K562 (cell line): ENCODE data around the gene MACROH2A2. TPM values are rescaled to one million over a fixed set of nuclear protein-coding genes. Genes with fewer than 3 reads are reported as not detected.
A peak's percentile ranks its signal among the peaks of the same experiment; 100 is the strongest.

Experiments used
- ATAC-seq: fragments of 200-7000 bp; cut with Tn5 transposase; 3 replicates; pipeline ENCODE4 v1.9.1; 2020; ENCODE audit warnings: moderate library complexity
- BruUV-seq: library from RNA; stranded (reverse); fragments of 400-500 nt; replicated peaks from 2 replicates; lab custom pipeline; 2021; lab: Mats Ljungman, UMichigan
- CTCF ChIA-PET: fragments of 300-600 bp; formaldehyde crosslinking; extraction: SDS; loops from one replicate; lab custom pipeline; 2021; ENCODE audit warnings: low intra/inter-chr PET ratio; lab: Yijun Ruan, JAX
- POLR2A ChIA-PET: fragments of 300-600, 350-650 bp; sonication (Branson Sonifier 250); formaldehyde crosslinking; extraction: SDS; loops from one replicate; lab custom pipeline; 2021; ENCODE audit warnings: antibody characterized with exemption, inconsistent platforms; lab: Yijun Ruan, JAX
- DNase-seq, 4 experiments: peaks; one replicate each; pipeline versions ENCODE4 v3.0.0 to v3.0.0-alpha.2; 2011 to 2018; ENCODE audit warnings: low spot score in 3 of 4, mixed read lengths in 3 of 4; ENCODE audit errors: extremely low read depth in 1 of 4
- FAIRE-seq: peaks from 2 replicates; lab custom pipeline; 2011; peaks lifted over from hg19 to GRCh38; lab: Jason Lieb, UNC
- H2AFZ ChIP-seq: 2 replicates; pipeline ENCODE4 v1.6.0; 2011; ENCODE audit warnings: low read depth, low read length, control low read depth, inconsistent platforms
- H3K27ac ChIP-seq: fragments of 200-600 bp; 3 replicates; pipeline ENCODE4 v1.8.0; 2011; ENCODE audit warnings: low read depth, mild to moderate bottlenecking, control low read depth, inconsistent platforms, low read length, moderate library complexity, mixed read lengths; ENCODE audit errors: extremely low read depth
- H3K27me3 ChIP-seq, 2 experiments: fragments of 300-600 bp in 1 of 2; 2 replicates in 1 of 2; 3 replicates in 1 of 2; pipeline versions ENCODE4 v1.6.0 to v1.8.0; 2011; ENCODE audit warnings: inconsistent platforms in 2 of 2, low read length in 2 of 2, mild to moderate bottlenecking in 1 of 2, mixed read lengths in 1 of 2, moderate library complexity in 1 of 2; ENCODE audit not compliant: control insufficient read depth in 2 of 2, insufficient read depth in 2 of 2
- H3K36me3 ChIP-seq: fragments of 300-600 bp; 3 replicates; pipeline ENCODE4 v1.8.0; 2011; ENCODE audit warnings: mild to moderate bottlenecking, low read length, inconsistent platforms; ENCODE audit not compliant: control insufficient read depth, insufficient read depth
- H3K4me1 ChIP-seq, 2 experiments: fragments of 200-600 bp in 1 of 2; replicated peaks in 1 of 2; 2 replicates in 1 of 2; 3 replicates in 1 of 2; pipeline versions ENCODE4 v1.5.1 to v1.8.0; 2011; ENCODE audit warnings: inconsistent platforms in 2 of 2, low read length in 2 of 2, mild to moderate bottlenecking in 1 of 2, mixed read lengths in 1 of 2, moderate library complexity in 1 of 2; ENCODE audit not compliant: control insufficient read depth in 2 of 2, insufficient read depth in 2 of 2
- H3K4me2 ChIP-seq: 2 replicates; pipeline ENCODE4 v1.6.1; 2011; ENCODE audit warnings: low read length, control low read depth, inconsistent platforms, mixed read lengths; ENCODE audit not compliant: insufficient read depth
- H3K4me3 ChIP-seq: fragments of 200-600 bp; sonication (generic), shearing (Covaris generic); 2 replicates; pipeline ENCODE4 v1.5.1; 2016; ENCODE audit warnings: control low read depth, inconsistent platforms
- H3K79me2 ChIP-seq: fragments of 200-600 bp; 3 replicates; pipeline ENCODE4 v1.8.0; 2011; ENCODE audit warnings: low read length, inconsistent platforms; ENCODE audit not compliant: control insufficient read depth, insufficient read depth
- H3K9ac ChIP-seq, 2 experiments: 2 replicates each; pipeline versions ENCODE4 v1.6.0 to v1.6.1; 2011; ENCODE audit warnings: low read depth in 2 of 2, low read length in 2 of 2, control low read depth in 1 of 2, inconsistent platforms in 1 of 2, mild to moderate bottlenecking in 1 of 2, mixed read lengths in 1 of 2; ENCODE audit not compliant: insufficient read depth in 1 of 2
- H3K9me1 ChIP-seq: one replicate; pipeline ENCODE4 v1.6.0; 2011; ENCODE audit warnings: inconsistent platforms, mild to moderate bottlenecking, low read length, moderate library complexity; ENCODE audit not compliant: control insufficient read depth, insufficient read depth
- H3K9me3 ChIP-seq: replicated peaks from 2 replicates; pipeline ENCODE4 v1.5.1; 2011; ENCODE audit warnings: low read depth, low read length, inconsistent platforms; ENCODE audit not compliant: control insufficient read depth, insufficient read depth
- H4K20me1 ChIP-seq: replicated peaks from 2 replicates; pipeline ENCODE4 v1.6.1; 2011; ENCODE audit warnings: low read length, inconsistent platforms, mixed read lengths; ENCODE audit not compliant: control insufficient read depth, insufficient read depth
- FOXJ3 ChIP-seq: sonication (generic); formaldehyde crosslinking; IDR thresholded peaks from 2 replicates; pipeline ENCODE4 v1.4.0; 2020; ENCODE audit warnings: mild to moderate bottlenecking, missing genetic modification reagents
- OTX1 ChIP-seq: fragments of 450-650 bp; formaldehyde crosslinking; IDR thresholded peaks from 2 replicates; pipeline ENCODE4 v1.4.0; 2022; ENCODE audit warnings: mild to moderate bottlenecking
- RBFOX2 ChIP-seq: fragments of 200-400 bp; formaldehyde crosslinking; IDR thresholded peaks from 2 replicates; pipeline ENCODE4 v1.6.1; 2017; ENCODE audit warnings: low read depth, mild to moderate bottlenecking, low read length, moderate library complexity
- RHOXF2B ChIP-seq: fragments of 250-450 bp; sonication (Bioruptor Pico); conservative IDR thresholded peaks from 2 replicates; pipeline ENCODE4 v1.5.1; 2021
- SLC30A9 ChIP-seq: fragments of 250-450 bp; sonication (Bioruptor Pico); IDR thresholded peaks from 2 replicates; pipeline ENCODE4 v1.8.0; 2022; ENCODE audit warnings: mild to moderate bottlenecking, moderate library complexity
- ZC3H4 ChIP-seq: sonication (generic); formaldehyde crosslinking; IDR thresholded peaks from 2 replicates; pipeline ENCODE4 v1.9.0; 2021; ENCODE audit warnings: missing genetic modification reagents, borderline replicate concordance
- ZNF24 ChIP-seq: fragments of 450-650 bp; IDR thresholded peaks from 2 replicates; pipeline ENCODE4 v1.6.1; 2016
- WGBS: fragments of 100-300 bp; shearing (Covaris generic); methylation state at CpG from one replicate; pipeline ENCODE4 v1.1.6; 2016; ENCODE audit warnings: low coverage, mixed read lengths; ENCODE audit not compliant: insufficient coverage; ENCODE audit errors: missing lambda C conversion rate; 5-methylcytosine and 5-hydroxymethylcytosine counted together
- in situ Hi-C: fragments of 300-500 bp; cut with MboI; formaldehyde crosslinking; loops from 4 replicates; pipeline ENCODE4 v1.15.0; 2018; ENCODE audit warnings: inconsistent platforms, mixed read lengths
- intact Hi-C: fragments of 100-400 bp; cut with micrococcal nuclease; formaldehyde crosslinking; loops from 2 replicates; pipeline ENCODE4 v1.14.2; 2022
- polyA plus RNA-seq, 8 experiments: library from polyadenylated mRNA; depleted of rRNA in 4 of 8; stranded (reverse) in 5 of 8; unstranded in 3 of 8; fragments of >200 nt; fragmentation: Nextera tagmentation in 2 of 8; fragmentation: Illumina TruSeq in 1 of 8; extraction: Ambion mirVana in 2 of 8; extraction: Trizol in 1 of 8; gene quantifications; 2 replicates each; pipeline versions ENCODE4 v1.2.1 to v1.2.3, GENCODE V29; 2011 to 2014; ENCODE audit warnings: inconsistent platforms in 1 of 8, missing spikeins in 1 of 8
- total RNA-seq, 7 experiments: library from RNA; depleted of rRNA in 6 of 7; stranded (reverse); fragments of >200 nt in 6 of 7; fragmentation: Illumina TruSeq in 2 of 7; extraction: Trizol in 2 of 7; gene quantifications; 2 replicates each; pipeline versions ENCODE4 v1.2.1 to v1.2.3, GENCODE V29; 2011 to 2021; ENCODE audit warnings: low replicate concordance in 1 of 7

MACROH2A2 gene
- total and polyA plus RNA-seq, 9 of the 15 experiments (the other 6 are each of a cell fraction or from before 2014, with no cell fraction given): 0.07 TPM; not detected in 8

DNA sequence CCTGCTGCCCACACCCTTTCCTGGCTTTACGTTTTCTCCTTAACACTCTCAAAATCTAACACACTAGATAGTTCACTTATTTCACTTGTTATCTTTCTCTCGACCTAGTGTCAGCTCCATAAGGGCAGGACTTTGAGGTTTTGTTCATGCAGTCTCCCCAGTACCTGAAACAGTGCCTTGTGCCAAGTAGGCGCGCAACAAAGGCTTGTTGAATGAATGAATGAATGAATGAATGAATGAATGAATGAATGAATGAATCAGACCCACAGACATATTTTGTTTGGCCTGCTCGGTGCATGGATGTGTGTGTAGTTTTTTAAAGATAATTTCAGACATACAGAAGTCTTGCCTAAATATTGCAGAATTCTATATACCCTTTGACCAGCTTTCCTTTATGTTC is 87.7 kb downstream of the MACROH2A2 start:
- TF ChIP-seq FOXJ3 (CRISPR knock-in tag) (no peak), ZNF24 (peak; percentile 84), OTX1 (CRISPR knock-in tag) (no peak), SLC30A9 (CRISPR knock-in tag) (no peak)
- no TSS peak for BruUV-seq
- H3K9me1 ChIP-seq: peaks cover 3% of the 10 kb centered on the region
- CTCF ChIA-PET: no interaction called here
- H3K9ac ChIP-seq: no peak overlapping the region
- intact Hi-C loops (no loop called here), in situ Hi-C loops (no loop called here)
- FAIRE-seq (no peak), ATAC-seq (no peak), DNase-seq (no peak)
- no peaks in the 10 kb centered on the region for H3K27me3 ChIP-seq
- 60% methylated on average over 5 of the region's 5 CpGs for WGBS
- H3K79me2 ChIP-seq: no peaks in the 10 kb centered on the region
- H3K4me3 ChIP-seq: no peak overlapping the region
- H3K4me1 ChIP-seq: peaks cover 4 to 17% of the 10 kb centered on the region in 2 experiments; a peak in 4 of 5 replicates
- 0 out of 2 replicates have a peak, but pooled peaks cover 11% of the 10 kb centered on the region for H4K20me1 ChIP-seq
- H3K27ac ChIP-seq: no peak overlapping the region
- H3K9me3 ChIP-seq: peaks cover 14% of the 10 kb centered on the region
- no peak overlapping the region for H2AFZ ChIP-seq
- POLR2A ChIA-PET: no interaction called here
- no peak overlapping the region for H3K4me2 ChIP-seq
- peaks cover 37% of the 10 kb centered on the region; the same call in 2 of the 3 replicates for H3K36me3 ChIP-seq

DNA sequence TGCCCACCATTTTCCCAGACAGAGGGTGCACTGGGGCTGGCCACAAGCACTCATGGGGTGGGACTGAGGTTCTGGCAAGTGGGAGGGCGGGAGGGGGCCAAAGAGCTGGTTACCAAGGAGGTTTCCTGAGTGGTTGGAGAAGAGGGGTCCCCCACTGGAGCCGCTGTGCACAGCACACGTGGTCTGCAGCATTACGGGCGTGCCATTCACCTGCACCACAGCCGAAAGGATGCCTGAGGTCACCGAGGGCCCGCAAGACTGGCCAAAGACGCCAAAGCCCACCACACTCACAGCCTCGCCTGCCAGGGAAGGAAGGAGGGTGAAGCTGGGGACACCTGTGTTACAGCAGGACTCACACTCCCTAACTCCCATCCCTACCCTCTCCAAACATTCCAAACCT is 89.9 kb downstream of the MACROH2A2 start:
- TF ChIP-seq RBFOX2 (no peak), ZC3H4 (CRISPR knock-in tag) (no peak), RHOXF2B (CRISPR knock-in tag) (no peak)
- H3K9me1 ChIP-seq: peaks cover 3% of the 10 kb centered on the region
- no peak overlapping the region for H2AFZ ChIP-seq
- POLR2A ChIA-PET: interaction anchor here (0.7 to 1.2 kb wide), 2 partner anchors 8 to 13 kb away, joined by 3 to 7 read pairs; no protein-coding TSS in a partner anchor
- H3K27ac ChIP-seq: no peak overlapping the region
- BruUV-seq: no TSS peak
- in situ Hi-C loops: no loop called here
- peak overlapping the region in 1 of 2 experiments; percentile 77; a peak in 1 of 4 replicates for H3K9ac ChIP-seq
- H3K4me2 ChIP-seq: no peak overlapping the region
- no peak overlapping the region for H3K4me3 ChIP-seq
- H3K36me3 ChIP-seq: peaks cover 50% of the 10 kb centered on the region; the same call in 2 of the 3 replicates
- ATAC-seq: no peak
- CTCF ChIA-PET: no interaction called here
- H3K9me3 ChIP-seq: peaks cover 15% of the 10 kb centered on the region
- no peak for FAIRE-seq
- 89% methylated on average over 6 of the region's 10 CpGs for WGBS
- no peaks in the 10 kb centered on the region for H3K79me2 ChIP-seq
- H3K27me3 ChIP-seq: no peaks in the 10 kb centered on the region
- 0 out of 2 replicates have a peak, but pooled peaks cover 11% of the 10 kb centered on the region for H4K20me1 ChIP-seq
- no peak for DNase-seq
- H3K4me1 ChIP-seq: peaks cover 2 to 18% of the 10 kb centered on the region in 2 experiments; a peak in 4 of 5 replicates
- intact Hi-C loops: no loop called here
